ENCODE measurements around the gene PTPRN2. TPM values are rescaled to one million over a fixed set of nuclear protein-coding genes. Genes with fewer than 3 reads are reported as not detected.

Gene PTPRN2
- total RNA-seq, 1 donor from 2014 or later: 1.8 TPM

DNA sequence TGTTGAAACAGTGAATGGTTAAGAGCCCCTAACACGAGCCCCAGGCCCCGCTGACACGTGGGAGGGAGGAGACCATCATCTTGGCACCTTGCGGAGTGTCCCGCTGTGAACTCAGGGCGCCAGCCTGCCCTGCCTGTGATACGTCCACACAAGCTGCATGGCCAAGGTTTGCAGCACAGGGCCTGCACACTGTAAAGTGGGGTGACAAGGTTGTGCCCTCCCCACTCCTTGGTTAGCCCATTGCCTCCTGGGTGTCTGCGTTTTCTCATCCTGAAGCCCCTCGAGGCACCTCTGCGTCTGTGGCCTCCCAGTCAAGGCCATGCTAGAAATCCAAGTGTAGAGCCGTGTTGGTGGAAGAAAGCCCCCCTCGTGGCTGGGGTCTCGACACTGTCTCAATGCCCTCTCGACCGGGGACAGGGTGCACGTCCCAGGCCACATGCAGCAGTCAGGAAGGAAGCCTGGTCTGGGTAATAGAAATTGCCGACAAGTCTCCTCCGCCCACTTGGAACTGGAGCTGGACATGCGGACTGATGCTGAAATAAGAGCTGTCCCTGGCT is 1058.8 kb downstream of the PTPRN2 start:
- ATAC-seq (ENCODE audit: low read depth) (no peak), DNase-seq (peak; percentile 7)
- POLR2A ChIA-PET: no interaction called here
- Mint-ChIP-seq H3K36me3 (ENCODE audit: low read depth) (no peaks in the 10 kb centered on the region), H3K9me3 (peaks cover 22% of the 10 kb centered on the region), H3K4me1 (no peaks in the 10 kb centered on the region), H3K27ac (no peak overlapping the region), H3K27me3 (no peaks in the 10 kb centered on the region), H3K4me3 (no peak overlapping the region)
- intact Hi-C loops (cut with micrococcal nuclease): no loop called here
- TF ChIP-seq, protein P1, sequence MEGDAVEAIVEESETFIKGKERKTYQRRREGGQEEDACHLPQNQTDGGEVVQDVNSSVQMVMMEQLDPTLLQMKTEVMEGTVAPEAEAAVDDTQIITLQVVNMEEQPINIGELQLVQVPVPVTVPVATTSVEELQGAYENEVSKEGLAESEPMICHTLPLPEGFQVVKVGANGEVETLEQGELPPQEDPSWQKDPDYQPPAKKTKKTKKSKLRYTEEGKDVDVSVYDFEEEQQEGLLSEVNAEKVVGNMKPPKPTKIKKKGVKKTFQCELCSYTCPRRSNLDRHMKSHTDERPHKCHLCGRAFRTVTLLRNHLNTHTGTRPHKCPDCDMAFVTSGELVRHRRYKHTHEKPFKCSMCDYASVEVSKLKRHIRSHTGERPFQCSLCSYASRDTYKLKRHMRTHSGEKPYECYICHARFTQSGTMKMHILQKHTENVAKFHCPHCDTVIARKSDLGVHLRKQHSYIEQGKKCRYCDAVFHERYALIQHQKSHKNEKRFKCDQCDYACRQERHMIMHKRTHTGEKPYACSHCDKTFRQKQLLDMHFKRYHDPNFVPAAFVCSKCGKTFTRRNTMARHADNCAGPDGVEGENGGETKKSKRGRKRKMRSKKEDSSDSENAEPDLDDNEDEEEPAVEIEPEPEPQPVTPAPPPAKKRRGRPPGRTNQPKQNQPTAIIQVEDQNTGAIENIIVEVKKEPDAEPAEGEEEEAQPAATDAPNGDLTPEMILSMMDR (IDR thresholded peaks at IDR 0.05): no peak
- CTCF ChIA-PET: no interaction called here

GRCh38 chr7:157527686-157528085 is 1059.9 kb downstream of the PTPRN2 start:
- Mint-ChIP-seq H3K4me1 (no peaks in the 10 kb centered on the region), H3K36me3 (ENCODE audit: low read depth) (no peaks in the 10 kb centered on the region)

GRCh38 chr7:157526913-157527634 is 1060.5 kb downstream of the PTPRN2 start:
- TF ChIP-seq, protein P1 (IDR thresholded peaks at IDR 0.05): no peak

More at GRCh38 chr7:157527686-157528085, 1059.9 kb downstream of the PTPRN2 start:
- H3K9me3 Mint-ChIP-seq: peaks cover 13% of the 10 kb centered on the region
- no peaks in the 10 kb centered on the region for H3K27me3 Mint-ChIP-seq
- ChIA-PET POLR2A (no interaction called here), CTCF (no interaction called here)
- TF ChIP-seq, protein P1 (IDR thresholded peaks at IDR 0.05): no peak
- ATAC-seq (ENCODE audit: low read depth) (no peak), DNase-seq (peak; percentile 8)
- no peak overlapping the region for H3K4me3 Mint-ChIP-seq
- H3K27ac Mint-ChIP-seq: no peak overlapping the region
- intact Hi-C loops (cut with micrococcal nuclease): no loop called here

GRCh38 chr7:157526005-157526912 is 1061.4 kb downstream of the PTPRN2 start:
- ChIA-PET POLR2A (no interaction called here), CTCF (no interaction called here)
- DNase-seq: peak; percentile 7
- H3K27ac Mint-ChIP-seq: no peak overlapping the region
- no peak overlapping the region for H3K4me3 Mint-ChIP-seq
- no peaks in the 10 kb centered on the region for H3K27me3 Mint-ChIP-seq
- H3K4me1 Mint-ChIP-seq: no peaks in the 10 kb centered on the region
- H3K9me3 Mint-ChIP-seq: no peaks in the 10 kb centered on the region
- TF ChIP-seq, protein P1 (IDR thresholded peaks at IDR 0.05): no peak
- ATAC-seq (ENCODE audit: low read depth): no peak
- intact Hi-C loops (cut with micrococcal nuclease): no loop called here
- no peaks in the 10 kb centered on the region for H3K36me3 Mint-ChIP-seq (ENCODE audit: low read depth)

More at GRCh38 chr7:157526913-157527634, 1060.5 kb downstream of the PTPRN2 start:
- DNase-seq: no peak
- Mint-ChIP-seq H3K4me3 (no peak overlapping the region), H3K9me3 (peaks cover 7% of the 10 kb centered on the region), H3K4me1 (no peaks in the 10 kb centered on the region), H3K27ac (no peak overlapping the region), H3K27me3 (no peaks in the 10 kb centered on the region), H3K36me3 (ENCODE audit: low read depth) (no peaks in the 10 kb centered on the region)
- CTCF ChIA-PET: no interaction called here
- intact Hi-C loops (cut with micrococcal nuclease): no loop called here
- ATAC-seq (ENCODE audit: low read depth): no peak
- POLR2A ChIA-PET: no interaction called here

DNA sequence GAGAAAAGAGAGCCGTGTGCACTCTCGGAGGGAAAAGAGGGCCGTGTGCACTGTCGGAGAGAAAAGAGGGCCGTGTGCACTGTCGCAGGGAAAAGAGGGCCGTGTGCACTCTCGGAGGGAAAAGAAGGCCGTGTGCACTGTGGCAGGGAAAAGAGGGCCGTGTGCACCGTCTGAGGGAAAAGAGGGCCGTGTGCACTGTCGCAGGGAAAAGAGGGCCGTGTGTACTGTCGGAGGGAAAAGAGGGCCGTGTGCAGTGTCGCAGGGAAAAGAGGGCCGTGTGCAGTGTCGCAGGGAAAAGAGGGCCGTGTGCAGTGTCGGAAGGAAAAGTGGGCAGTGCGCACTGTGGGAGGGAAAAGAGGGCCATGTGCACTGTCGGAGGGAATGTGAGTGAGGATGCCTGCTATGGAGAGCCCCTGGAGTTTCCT is 1062.1 kb downstream of the PTPRN2 start:
- no peak for ATAC-seq (ENCODE audit: low read depth)
- DNase-seq: no peak
- ChIA-PET CTCF (no interaction called here), POLR2A (no interaction called here)
- Mint-ChIP-seq H3K9me3 (no peaks in the 10 kb centered on the region), H3K27me3 (no peaks in the 10 kb centered on the region), H3K27ac (no peak overlapping the region), H3K4me3 (no peak overlapping the region), H3K36me3 (ENCODE audit: low read depth) (no peaks in the 10 kb centered on the region), H3K4me1 (no peaks in the 10 kb centered on the region)
- TF ChIP-seq, protein P1 (IDR thresholded peaks at IDR 0.05): no peak
- intact Hi-C loops (cut with micrococcal nuclease): no loop called here
